NCI-H526 (cell line): Measurements from ENCODE around the gene PAK4.
"Not testable (repeated sequence)": the region's sequence is repeated elsewhere in the genome, so short reads cannot be mapped to it uniquely, and the experiment has no call there.

Source experiments
- DNase-seq, 2 experiments: peaks; one replicate each; lab custom pipeline; 2025; lab: John Stamatoyannopoulos, UW

PAK4 gene

GRCh38 chr19:39130337-39131254, 5.0 kb downstream of the PAK4 start:
- no peak for DNase-seq

GRCh38 chr19:39131255-39131755, 5.7 kb downstream of the PAK4 start:
- DNase-seq = no peak

GRCh38 chr19:39132344-39132969, 6.9 kb downstream of the PAK4 start:
- no peak for DNase-seq

GRCh38 chr19:39133431-39134270, 8.1 kb downstream of the PAK4 start:
- DNase-seq = no peak

GRCh38 chr19:39135701-39136100, 10.1 kb downstream of the PAK4 start:
- DNase-seq = no peak

- DNase-seq = no peak
These were observed 10.8 kb downstream of the PAK4 start for GRCh38 chr19:39136225-39136940.

- no peak for DNase-seq
These were observed 11.5 kb downstream of the PAK4 start for GRCh38 chr19:39137131-39137530.

- DNase-seq = no peak
These were observed 12.9 kb downstream of the PAK4 start for GRCh38 chr19:39138221-39139211.

GRCh38 chr19:39139305-39139874, 13.8 kb downstream of the PAK4 start:
- DNase-seq = no peak

GRCh38 chr19:39139971-39140453, 14.4 kb downstream of the PAK4 start:
- DNase-seq = no peak

- DNase-seq = no peak
These were observed 15.0 kb downstream of the PAK4 start for GRCh38 chr19:39140594-39140993.

GRCh38 chr19:39141929-39142328, 16.3 kb downstream of the PAK4 start:
- DNase-seq = no peak

- no peak for DNase-seq
These were observed 17.0 kb downstream of the PAK4 start for GRCh38 chr19:39142630-39143029.

GRCh38 chr19:39143757-39144289, 18.2 kb downstream of the PAK4 start:
- not testable (repeated sequence) for DNase-seq

- peak; percentile 90 to 94 for DNase-seq
These were observed 18.9 kb downstream of the PAK4 start for GRCh38 chr19:39144290-39145071.

GRCh38 chr19:39145180-39145953, 19.8 kb downstream of the PAK4 start:
- peak; percentile 76 to 93 for DNase-seq

GRCh38 chr19:39146091-39146490, 20.5 kb downstream of the PAK4 start:
- no peak for DNase-seq
